ENCODE results near the gene ST6GALNAC3.

DNA sequence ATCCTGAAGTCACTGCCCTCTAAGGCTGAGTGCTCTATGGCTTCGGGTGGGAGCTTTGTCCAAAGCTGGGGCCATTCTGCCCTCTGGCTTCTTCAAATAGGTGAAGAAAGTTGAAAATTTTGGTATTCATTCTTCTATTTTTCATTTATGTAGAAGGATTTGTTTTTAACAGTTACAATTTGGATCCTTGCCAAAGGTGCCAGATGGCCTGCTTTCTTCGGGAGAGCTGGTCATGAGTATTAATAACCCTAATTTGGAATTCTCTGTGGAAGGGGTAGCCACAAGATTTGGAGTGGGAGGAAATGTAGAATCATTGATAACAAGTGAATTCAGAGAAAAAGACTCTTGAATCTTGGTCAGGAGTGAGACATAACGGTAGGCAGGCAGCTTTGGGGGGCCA lies 422.3 kb downstream of the ST6GALNAC3 start:
- no peak for TF ChIP-seq GATA2 (IDR thresholded peaks at IDR 0.05; ENCODE audit: low read depth, low read length)
- no peak for TF ChIP-seq GATA3 (IDR thresholded peaks at IDR 0.05; ENCODE audit: low read depth, low read length)
